Measurements from ENCODE around the gene TEAD1.

TEAD1 gene

GRCh38 chr11:12634329-12634728, 39.9 kb upstream of the TEAD1 start:
- H3K27ac ChIP-seq = no peak overlapping the region
- no peak for TF ChIP-seq ZFX (IDR thresholded peaks at IDR 0.05)
- TF ChIP-seq, protein P1, sequence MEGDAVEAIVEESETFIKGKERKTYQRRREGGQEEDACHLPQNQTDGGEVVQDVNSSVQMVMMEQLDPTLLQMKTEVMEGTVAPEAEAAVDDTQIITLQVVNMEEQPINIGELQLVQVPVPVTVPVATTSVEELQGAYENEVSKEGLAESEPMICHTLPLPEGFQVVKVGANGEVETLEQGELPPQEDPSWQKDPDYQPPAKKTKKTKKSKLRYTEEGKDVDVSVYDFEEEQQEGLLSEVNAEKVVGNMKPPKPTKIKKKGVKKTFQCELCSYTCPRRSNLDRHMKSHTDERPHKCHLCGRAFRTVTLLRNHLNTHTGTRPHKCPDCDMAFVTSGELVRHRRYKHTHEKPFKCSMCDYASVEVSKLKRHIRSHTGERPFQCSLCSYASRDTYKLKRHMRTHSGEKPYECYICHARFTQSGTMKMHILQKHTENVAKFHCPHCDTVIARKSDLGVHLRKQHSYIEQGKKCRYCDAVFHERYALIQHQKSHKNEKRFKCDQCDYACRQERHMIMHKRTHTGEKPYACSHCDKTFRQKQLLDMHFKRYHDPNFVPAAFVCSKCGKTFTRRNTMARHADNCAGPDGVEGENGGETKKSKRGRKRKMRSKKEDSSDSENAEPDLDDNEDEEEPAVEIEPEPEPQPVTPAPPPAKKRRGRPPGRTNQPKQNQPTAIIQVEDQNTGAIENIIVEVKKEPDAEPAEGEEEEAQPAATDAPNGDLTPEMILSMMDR (conservative IDR thresholded peaks at IDR 0.05) = no peak

DNA sequence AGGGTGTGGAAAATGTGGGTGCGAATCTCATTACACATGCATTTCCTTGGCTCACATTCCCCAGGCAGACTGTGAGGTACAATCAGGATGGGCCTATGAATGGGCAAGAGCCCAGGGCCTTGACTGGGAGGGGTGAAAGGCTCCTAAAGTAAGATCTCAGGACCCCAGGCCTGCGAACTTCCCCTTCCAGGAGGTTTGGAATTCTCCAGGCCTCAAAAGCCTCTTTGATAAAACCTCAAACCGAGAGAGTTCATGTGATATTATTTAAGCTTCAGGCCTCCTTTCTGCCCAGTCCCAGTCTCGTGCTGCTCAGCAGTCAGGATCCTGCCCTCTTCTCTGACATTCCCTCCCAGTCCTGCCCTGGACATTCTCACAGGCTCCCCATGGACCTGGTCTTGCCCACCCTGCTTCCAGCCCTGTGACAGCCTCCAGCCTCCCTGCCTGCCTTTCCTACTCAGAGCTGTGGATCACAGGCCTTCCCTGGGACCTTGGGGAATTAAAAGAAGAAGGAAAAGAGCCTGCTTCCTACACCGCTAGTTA, 37.3 kb upstream of the TEAD1 start:
- TF ChIP-seq ZFX (IDR thresholded peaks at IDR 0.05) = no peak
- TF ChIP-seq, protein P1 (conservative IDR thresholded peaks at IDR 0.05) = no peak
- H3K27ac ChIP-seq = no peak overlapping the region

GRCh38 chr11:12639388-12639787, 34.8 kb upstream of the TEAD1 start:
- H3K27ac ChIP-seq = no peak overlapping the region
- TF ChIP-seq, protein P1 (conservative IDR thresholded peaks at IDR 0.05) = no peak
- TF ChIP-seq ZFX (IDR thresholded peaks at IDR 0.05) = no peak

GRCh38 chr11:12640355-12640754, 33.9 kb upstream of the TEAD1 start:
- H3K27ac ChIP-seq = no peak overlapping the region
- TF ChIP-seq, protein P1 (conservative IDR thresholded peaks at IDR 0.05) = no peak
- no peak for TF ChIP-seq ZFX (IDR thresholded peaks at IDR 0.05)

DNA sequence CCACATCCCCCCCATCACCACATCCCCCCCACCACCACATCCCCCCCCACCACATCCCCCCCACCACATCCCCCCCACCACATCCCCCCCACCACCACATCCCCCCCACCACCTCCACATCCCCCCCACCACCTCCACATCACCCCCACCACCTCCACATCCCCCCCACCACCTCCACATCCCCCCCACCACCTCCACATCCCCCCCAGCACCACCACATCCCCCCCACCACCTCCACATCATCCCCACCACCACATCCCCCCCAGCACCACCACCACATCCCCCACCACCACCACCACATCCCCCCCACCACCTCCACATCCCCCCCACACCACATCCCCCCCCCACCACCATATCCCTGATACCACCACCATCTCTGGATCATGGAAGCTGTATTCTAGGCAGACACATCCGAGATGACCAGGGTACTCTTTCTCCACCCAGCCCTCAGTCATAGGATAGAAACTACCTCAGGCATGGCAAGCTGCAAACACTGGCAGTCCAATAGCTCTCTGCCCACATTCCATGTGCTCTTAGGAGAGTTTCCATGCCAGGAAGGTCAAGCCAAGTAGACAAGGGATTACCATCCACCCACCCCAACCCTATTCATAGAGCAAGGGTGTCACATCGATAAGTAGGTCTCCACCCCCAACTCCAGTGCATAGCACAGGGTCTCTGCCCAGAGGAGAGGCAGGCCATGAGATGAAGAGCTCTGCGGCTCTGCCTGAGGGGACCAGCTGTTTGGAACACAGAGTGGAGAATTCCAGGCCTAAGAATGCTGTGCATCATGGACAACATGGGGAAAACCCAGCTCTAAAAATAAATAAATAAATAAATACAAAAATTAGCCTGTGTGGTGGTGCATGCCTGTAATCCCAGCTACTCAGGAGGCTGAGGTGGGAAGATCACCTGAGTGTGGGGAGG, 33.0 kb upstream of the TEAD1 start:
- no peak overlapping the region for H3K27ac ChIP-seq
- TF ChIP-seq, protein P1 (conservative IDR thresholded peaks at IDR 0.05) = no peak
- TF ChIP-seq ZFX (IDR thresholded peaks at IDR 0.05) = no peak

DNA sequence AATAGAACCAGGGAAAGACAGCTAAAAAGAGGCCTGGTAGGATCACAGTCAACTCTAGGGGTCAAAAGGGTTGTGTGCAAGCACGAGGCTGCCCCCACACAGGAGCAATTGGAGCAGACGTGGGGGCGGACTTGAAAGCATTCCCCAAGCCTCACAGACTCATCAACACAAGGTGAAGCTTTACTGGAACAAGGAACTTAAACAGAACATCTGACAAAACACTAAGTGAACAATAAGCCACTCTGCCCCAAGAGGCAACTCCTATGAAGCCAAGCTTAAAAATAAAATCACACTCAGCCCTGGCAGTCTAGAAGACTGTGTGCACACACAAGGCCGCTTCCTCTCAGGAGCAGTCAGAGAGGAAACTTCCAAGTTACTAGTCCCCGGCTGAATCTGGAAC, 32.2 kb upstream of the TEAD1 start:
- TF ChIP-seq ZFX (IDR thresholded peaks at IDR 0.05) = no peak
- TF ChIP-seq, protein P1 (conservative IDR thresholded peaks at IDR 0.05) = no peak
- no peak overlapping the region for H3K27ac ChIP-seq

- H3K27ac ChIP-seq = no peak overlapping the region
- TF ChIP-seq ZFX (IDR thresholded peaks at IDR 0.05) = no peak
- TF ChIP-seq, protein P1 (conservative IDR thresholded peaks at IDR 0.05) = no peak
These were observed 31.3 kb upstream of the TEAD1 start for GRCh38 chr11:12642806-12643428.
